Nephron (organoid): Measurements from ENCODE around the gene ZNF511.

ENCODE experiments used
- H3K27ac Mint-ChIP-seq, 3 experiments: 2 replicates each; pipeline ENCODE4 v1.8.0; 2020; ENCODE audit warnings: mixed read lengths in 3 of 3, mild to moderate bottlenecking in 2 of 3, moderate library complexity in 1 of 3
- H3K27me3 Mint-ChIP-seq: 2 replicates; pipeline ENCODE4 v1.8.0; 2021; ENCODE audit warnings: low read depth, mild to moderate bottlenecking, moderate library complexity, mixed read lengths
- H3K36me3 Mint-ChIP-seq: 2 replicates; pipeline ENCODE4 v1.8.0; 2020; ENCODE audit warnings: low read depth, mixed read lengths
- H3K4me1 Mint-ChIP-seq: 2 replicates; pipeline ENCODE4 v1.8.0; 2020; ENCODE audit warnings: mixed read lengths
- H3K4me3 Mint-ChIP-seq, 3 experiments: 2 replicates each; pipeline ENCODE4 v1.8.0; 2020; ENCODE audit warnings: mild to moderate bottlenecking in 3 of 3, mixed read lengths in 3 of 3, moderate library complexity in 2 of 3
- H3K9me3 Mint-ChIP-seq: 2 replicates; pipeline ENCODE4 v1.8.0; 2020; ENCODE audit warnings: mixed read lengths
- CTCF ChIP-seq, 3 experiments: fragments of 200-600 bp; sonication (generic); IDR thresholded peaks; one replicate each; pipeline ENCODE4 v1.5.0; 2021; ENCODE audit warnings: antibody characterized with exemption in 3 of 3; ENCODE audit not compliant: unreplicated experiment in 3 of 3

The ZNF511 gene

GRCh38 chr10:133327651-133328357 is 19.1 kb downstream of the ZNF511 start:
- no peak for TF ChIP-seq CTCF (IDR thresholded peaks at IDR 0.05; ENCODE audit: unreplicated experiment in 3 of 3)
- H3K4me3 Mint-ChIP-seq = peak overlapping the region in 2 of 3 experiments; percentile 21 to 41
- peaks cover 14% of the 10 kb centered on the region for H3K9me3 Mint-ChIP-seq
- no peaks in the 10 kb centered on the region for H3K36me3 Mint-ChIP-seq
- no peak overlapping the region for H3K27ac Mint-ChIP-seq
- H3K4me1 Mint-ChIP-seq = peaks cover 15% of the 10 kb centered on the region
- H3K27me3 Mint-ChIP-seq = peaks cover 79% of the 10 kb centered on the region

GRCh38 chr10:133328358-133329343 is 19.9 kb downstream of the ZNF511 start:
- peaks cover 19% of the 10 kb centered on the region for H3K9me3 Mint-ChIP-seq

GRCh38 chr10:133329491-133330202 is 20.9 kb downstream of the ZNF511 start:
- no peaks in the 10 kb centered on the region for H3K36me3 Mint-ChIP-seq
- H3K9me3 Mint-ChIP-seq = peaks cover 19% of the 10 kb centered on the region
- no peak overlapping the region for H3K27ac Mint-ChIP-seq
- peaks cover 15% of the 10 kb centered on the region for H3K4me1 Mint-ChIP-seq
- peak overlapping the region; percentile 39 to 61 (median 42) for H3K4me3 Mint-ChIP-seq
- peak; percentile 96 to 98 (median 97) for TF ChIP-seq CTCF (IDR thresholded peaks at IDR 0.05; ENCODE audit: unreplicated experiment in 3 of 3)
- peaks cover 89% of the 10 kb centered on the region for H3K27me3 Mint-ChIP-seq

More at GRCh38 chr10:133328358-133329343, 19.9 kb downstream of the ZNF511 start:
- Mint-ChIP-seq H3K27me3 (peaks cover 81% of the 10 kb centered on the region), H3K27ac (no peak overlapping the region), H3K36me3 (no peaks in the 10 kb centered on the region), H3K4me1 (peaks cover 15% of the 10 kb centered on the region), H3K4me3 (peak overlapping the region in 2 of 3 experiments; percentile 39 to 61)
- no peak for TF ChIP-seq CTCF (IDR thresholded peaks at IDR 0.05; ENCODE audit: unreplicated experiment in 3 of 3)

- H3K9me3 Mint-ChIP-seq = peaks cover 19% of the 10 kb centered on the region
- H3K27me3 Mint-ChIP-seq = peaks cover 74% of the 10 kb centered on the region
- no peak for TF ChIP-seq CTCF (IDR thresholded peaks at IDR 0.05; ENCODE audit: unreplicated experiment in 3 of 3)
- H3K36me3 Mint-ChIP-seq = no peaks in the 10 kb centered on the region
- no peak overlapping the region for H3K27ac Mint-ChIP-seq
- H3K4me1 Mint-ChIP-seq = peaks cover 9% of the 10 kb centered on the region
- no peak overlapping the region for H3K4me3 Mint-ChIP-seq
Observed at GRCh38 chr10:133332936-133333699, 24.4 kb downstream of the ZNF511 start.

GRCh38 chr10:133334503-133335245 is 26.0 kb downstream of the ZNF511 start:
- H3K36me3 Mint-ChIP-seq = no peaks in the 10 kb centered on the region
- H3K4me1 Mint-ChIP-seq = peaks cover 2% of the 10 kb centered on the region
- H3K9me3 Mint-ChIP-seq = peaks cover 19% of the 10 kb centered on the region
- no peak overlapping the region for H3K27ac Mint-ChIP-seq
- H3K4me3 Mint-ChIP-seq = peak overlapping the region; percentile 71 to 83 (median 78)
- peaks cover 58% of the 10 kb centered on the region for H3K27me3 Mint-ChIP-seq
- no peak for TF ChIP-seq CTCF (IDR thresholded peaks at IDR 0.05; ENCODE audit: unreplicated experiment in 3 of 3)
